NCI-H748 (cell line): ENCODE measurements around the gene RILPL2.
"Not testable (repeated sequence)": the region's sequence is repeated elsewhere in the genome, so short reads cannot be mapped to it uniquely, and the experiment has no call there.

ENCODE experiments used
- DNase-seq: peaks from one replicate; lab custom pipeline; 2025; ENCODE audit not compliant: unreplicated experiment; lab: John Stamatoyannopoulos, UW

The RILPL2 gene

DNA sequence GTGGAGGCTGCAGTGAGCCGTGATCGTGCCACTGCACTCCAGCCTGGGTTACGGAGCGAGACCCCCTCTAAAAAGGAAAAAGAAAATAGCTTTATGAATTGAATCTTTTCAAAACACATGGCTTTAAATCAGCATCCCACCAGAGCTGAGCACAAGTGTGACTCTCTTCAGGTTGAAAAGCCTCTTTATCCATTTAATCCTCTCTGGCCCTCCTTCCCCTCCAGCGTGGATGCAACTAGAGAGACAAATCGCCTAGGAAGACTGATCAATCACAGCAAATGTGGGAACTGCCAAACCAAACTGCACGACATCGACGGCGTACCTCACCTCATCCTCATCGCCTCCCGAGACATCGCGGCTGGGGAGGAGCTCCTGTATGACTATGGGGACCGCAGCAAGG is 29.2 kb downstream of the RILPL2 start:
- not testable (repeated sequence) for DNase-seq

DNA sequence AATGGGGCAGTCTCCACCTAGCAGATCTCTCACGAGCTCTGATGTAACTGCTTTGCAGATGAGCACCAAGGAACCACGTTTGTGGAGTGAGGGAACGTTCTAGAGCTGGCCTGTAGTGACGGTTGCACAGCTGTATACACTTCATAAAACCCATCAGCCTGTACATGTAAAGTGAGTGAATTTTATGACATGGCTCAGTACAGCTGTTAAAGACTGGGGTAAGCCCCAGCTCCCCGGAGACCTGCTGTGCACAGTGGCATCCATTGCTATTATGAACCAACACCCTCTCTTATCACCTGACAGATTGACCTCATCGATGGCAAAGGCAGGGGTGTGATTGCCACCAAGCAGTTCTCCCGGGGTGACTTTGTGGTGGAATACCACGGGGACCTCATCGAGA is 31.9 kb downstream of the RILPL2 start:
- no peak for DNase-seq

DNA sequence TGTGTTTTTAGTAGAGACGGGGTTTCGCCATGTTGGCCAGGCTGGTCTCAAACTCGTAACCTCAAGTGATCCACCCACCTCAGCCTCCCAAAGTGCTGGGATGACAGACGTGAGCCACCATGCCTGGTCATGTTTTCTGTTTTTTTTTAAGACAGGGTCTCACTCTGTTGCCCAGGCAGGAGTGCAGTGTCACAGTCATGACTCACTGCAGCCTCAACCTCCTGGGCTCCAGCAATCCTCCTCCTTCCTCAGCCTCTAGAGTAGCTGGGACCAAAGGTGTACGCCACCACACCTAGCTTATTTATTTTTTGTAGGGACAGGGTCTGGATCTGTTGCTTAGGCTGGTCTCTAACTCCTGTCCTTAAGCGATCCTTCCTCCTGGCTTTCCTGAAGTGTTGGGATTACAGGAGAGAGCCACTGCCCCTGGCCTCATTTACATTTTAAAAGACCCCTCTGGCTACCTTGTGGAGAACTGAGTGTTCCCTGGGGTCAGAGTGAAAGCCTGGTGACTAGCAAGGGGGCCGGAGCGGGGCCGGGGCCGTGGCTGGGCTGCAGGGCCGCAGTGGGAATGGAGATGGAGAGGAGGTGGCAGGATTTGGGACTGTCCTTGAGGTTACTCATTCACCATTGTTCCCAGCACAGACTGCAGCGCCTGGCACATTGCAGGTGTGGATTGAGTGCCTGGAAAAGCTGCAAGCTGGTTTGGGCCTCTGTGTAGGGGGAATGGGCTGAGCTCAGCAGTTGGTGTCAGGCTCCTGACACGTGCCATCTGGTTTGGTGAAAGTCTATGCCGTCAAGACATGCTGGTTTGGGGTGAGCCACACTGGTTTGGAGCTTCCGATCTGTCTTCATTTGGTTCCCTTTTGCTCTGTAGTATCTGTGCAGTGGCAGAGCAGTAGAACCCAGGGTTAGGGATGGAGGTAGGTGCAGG is 34.5 kb downstream of the RILPL2 start:
- no peak for DNase-seq

DNA sequence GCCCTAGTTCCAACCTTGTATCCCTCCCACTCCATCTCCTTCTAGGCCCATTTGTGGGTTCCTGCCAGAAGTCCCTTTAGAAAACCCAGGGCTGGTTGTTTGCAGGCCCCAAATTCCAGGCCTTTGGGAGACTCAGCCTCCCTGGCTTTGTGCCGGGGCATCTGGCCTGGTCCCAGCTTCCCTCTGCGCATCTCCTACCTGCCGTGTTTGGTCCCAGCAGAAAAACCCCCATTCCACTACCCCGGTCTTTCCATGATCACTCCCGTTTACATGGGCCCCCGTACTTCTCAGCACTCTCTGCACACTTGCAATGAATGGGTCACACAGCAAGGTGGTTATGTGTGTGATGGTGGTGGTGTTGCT is 37.2 kb downstream of the RILPL2 start:
- no peak for DNase-seq

DNA sequence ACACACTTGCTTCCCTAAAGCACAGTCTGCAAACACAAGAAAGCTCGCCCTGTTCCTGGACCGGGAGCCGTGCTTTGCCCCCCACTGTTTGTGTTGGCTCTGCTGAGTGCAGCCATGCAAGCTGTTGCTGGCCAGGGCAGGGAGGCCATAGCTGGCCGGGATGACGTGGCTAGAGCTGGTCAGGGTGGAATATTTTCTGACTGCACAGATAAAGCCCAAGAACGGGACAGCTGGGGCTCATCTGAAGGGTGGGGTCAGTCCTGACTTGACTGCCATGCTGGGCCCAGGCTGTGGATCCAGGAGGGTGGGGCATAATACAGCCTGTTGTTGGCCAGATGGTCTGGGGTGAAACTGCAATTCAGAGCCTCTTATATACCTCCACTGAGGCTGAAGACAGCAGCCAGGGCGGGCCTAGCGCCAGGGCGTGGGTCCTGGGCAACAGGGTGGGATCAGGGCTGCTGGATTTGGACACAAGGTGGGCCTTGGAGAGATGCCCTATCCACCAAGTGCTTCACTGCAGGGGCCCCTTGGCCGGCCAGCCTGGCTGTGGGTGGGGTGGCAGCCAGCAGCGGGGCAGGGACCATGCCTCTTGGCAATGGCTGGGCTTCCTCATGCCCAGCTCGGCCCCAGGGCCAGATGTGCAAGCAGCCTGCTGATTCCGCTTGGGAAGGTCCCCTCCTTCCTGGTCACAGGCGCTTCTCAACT is 37.8 kb downstream of the RILPL2 start:
- no peak for DNase-seq

DNA sequence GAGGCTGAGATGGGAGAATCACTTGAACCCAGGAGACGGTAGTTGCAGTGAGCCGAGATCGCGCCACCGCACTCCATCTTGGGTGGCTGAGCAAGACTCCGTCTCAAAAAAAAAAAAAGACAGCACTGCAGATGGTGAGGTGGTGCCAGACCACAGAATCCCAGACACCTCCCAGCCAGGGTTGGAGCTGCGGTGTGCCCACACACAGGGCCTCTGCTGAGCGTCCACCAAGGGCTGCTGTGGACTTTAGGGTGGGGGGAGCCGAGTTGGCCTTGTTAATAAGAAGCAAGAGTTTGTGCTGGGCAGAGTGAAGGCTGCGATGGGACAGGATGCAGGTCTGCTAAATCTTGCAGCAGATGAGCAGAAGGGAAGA is 38.3 kb downstream of the RILPL2 start:
- no peak for DNase-seq

DNA sequence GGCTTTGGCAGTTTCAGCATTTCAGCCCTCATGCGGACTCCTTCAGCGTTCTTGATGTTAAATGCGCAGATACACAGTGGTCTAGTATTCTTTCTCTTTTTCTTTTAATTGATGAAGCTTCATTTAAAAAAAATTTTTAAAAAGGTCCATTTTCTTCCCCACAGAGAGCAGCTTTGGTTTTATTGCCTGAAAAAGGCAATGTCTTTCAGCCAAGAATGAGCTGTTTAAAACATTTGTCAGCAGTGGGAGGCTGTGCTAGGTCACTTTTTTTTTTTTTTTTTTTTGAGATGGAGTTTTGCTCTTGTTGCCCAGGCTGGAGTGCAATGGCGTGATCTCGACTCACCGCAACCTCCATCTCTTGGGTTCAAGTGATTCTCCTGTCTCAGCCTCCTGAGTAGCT is 39.1 kb downstream of the RILPL2 start:
- no peak for DNase-seq

DNA sequence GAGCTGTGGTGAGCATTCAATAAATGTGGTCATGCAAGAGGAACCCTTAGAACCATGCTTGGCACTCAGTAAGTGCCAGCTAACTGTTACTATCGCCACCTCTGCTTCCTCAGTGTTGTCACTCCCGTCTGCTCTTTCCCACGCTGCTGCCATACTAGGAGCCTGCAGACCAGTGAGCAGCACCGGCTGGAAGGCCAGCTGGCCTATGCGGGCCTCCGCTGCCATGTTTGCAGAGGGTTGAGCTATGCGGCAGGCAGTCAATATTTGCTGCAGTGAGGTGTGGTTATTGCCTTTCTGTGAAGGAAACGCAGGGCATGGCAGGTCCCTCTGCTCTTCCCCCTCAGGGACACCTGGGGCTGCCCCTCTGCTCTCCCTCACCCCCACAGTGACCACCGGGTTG is 39.5 kb downstream of the RILPL2 start:
- DNase-seq: no peak

DNA sequence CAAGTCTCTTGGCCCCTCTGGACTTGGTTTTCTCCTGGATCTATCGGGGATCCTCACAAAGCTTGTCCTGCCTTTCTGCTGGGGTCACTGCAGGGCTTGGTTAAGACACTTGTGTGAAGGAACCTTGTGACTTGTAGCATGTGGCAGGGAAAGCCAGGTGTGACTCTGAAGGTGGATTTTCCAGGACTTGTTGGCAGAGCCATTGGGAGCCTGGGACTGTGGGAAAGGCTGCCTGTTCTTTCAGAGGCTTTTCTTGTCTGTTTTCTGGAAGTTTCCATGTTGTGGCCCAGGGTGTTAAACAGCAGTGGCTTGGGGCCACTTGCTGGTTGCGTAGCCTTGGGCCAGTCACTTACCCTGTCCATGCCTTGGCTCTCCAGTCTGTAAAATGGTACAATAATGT is 39.9 kb downstream of the RILPL2 start:
- no peak for DNase-seq

DNA sequence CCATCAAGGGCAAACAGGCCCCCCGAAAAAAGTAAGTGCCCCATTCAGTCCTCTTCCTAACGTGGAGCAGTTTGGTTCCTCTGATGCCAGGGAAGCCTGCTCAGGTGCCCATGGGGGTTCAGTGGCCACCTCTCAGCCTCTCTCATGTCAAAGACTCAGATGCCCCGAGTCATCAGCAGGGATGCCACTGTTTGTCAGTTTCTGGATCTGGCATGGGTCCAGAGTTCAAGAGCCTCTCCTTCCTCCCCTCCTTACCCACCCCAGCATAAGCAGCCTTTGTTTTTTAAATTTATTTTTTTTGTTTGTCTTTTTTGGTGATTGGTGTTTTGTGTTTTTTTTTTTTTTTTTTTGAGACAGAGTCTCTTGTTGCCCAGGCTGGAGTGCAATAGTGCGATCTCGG is 41.2 kb downstream of the RILPL2 start:
- DNase-seq: no peak

DNA sequence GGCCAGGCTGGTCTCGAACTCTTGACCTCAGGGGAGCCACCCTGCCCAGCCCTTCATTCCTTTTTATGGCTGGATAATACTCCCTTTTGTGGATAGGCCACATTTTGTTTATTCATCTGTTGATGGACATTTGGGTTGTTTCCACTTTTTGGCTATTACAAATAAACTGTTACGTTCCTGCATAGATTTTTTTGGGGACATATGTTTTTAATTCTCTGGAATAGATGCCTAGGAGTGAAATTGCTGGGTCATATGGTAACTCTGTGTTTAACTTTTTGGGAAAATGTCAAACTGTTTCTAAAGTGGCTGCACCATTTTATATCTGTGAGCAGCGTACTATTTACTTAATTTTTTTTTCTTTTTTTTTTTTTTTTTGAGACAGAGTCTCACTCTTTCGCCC is 42.7 kb downstream of the RILPL2 start:
- DNase-seq: no peak

DNA sequence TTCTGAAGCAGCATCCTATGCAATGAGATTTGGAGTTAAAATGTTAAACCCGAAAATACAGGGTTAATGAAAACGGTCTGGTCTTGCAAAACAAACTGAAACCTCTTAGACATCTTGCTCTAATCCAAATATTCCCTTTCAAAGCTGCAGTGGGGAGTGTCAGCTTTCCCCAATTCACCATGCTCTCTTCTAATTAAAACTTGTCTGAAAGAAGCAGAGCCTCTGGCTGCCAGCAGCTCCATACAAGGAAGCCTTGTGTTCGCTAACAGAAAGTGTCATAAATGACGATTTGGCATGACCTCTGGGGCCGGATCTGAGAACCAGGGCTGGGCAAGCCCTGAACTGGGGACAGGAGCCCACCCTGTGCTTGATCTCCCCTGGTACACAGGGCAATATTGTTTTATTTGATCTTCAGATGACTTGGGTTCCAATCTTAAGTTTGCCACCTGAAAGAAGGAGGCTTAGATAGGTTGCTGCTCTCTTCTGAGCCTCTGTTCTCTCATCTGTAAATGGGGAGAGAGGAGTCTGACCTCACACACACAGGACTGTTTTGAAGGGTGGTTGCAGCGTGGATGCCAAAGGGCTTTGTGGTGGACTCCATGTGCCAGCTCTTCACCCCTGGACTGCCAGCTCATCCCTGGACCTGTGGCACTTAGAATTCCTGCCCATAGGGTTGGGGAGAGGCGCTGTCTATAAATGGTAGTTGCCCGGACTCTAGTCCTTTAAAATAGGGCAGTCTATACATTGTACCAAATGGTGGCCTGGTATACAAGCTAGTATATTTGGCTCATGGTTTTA is 44.7 kb downstream of the RILPL2 start:
- DNase-seq: no peak

DNA sequence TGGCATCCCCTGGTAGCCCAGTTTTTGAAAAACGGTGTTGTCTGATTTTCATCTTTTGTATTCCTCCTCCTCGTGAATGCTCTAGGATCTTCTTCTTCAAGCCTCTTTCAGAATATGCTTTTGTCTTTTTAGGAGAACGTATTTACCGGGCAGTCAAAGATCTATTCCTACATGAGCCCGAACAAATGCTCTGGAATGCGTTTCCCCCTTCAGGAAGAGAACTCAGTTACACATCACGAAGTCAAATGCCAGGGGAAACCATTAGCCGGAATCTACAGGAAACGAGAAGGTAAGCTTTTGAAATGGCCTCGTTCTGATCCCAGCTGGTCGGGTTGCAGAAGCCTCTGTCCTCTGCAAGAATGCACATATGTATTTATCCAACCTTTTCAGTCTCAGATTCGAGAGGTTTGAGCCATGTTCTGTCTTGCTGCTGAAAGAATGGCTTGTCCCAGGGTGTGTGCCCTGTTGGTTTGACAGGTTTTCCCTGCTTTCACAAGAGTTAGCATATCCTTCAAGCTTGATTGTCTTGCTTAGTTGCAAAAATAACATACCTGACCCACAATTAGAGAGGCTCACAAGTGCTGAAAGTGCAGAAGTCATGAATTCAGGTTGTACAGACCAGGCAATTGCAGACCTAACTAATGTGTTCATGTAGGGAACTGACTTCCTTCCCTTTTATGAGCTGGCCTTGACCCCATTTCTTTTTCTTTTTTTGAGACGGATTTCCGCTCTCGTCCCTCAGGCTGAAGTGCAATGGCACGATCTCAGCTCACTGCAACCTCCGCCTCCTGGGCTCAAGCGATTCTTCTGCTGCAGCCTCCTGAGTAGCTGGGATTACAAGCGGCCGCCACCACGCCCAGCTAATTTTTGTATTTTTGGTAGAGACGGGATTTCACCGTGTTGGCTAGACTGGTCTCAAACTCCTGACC is 45.7 kb downstream of the RILPL2 start:
- no peak for DNase-seq

DNA sequence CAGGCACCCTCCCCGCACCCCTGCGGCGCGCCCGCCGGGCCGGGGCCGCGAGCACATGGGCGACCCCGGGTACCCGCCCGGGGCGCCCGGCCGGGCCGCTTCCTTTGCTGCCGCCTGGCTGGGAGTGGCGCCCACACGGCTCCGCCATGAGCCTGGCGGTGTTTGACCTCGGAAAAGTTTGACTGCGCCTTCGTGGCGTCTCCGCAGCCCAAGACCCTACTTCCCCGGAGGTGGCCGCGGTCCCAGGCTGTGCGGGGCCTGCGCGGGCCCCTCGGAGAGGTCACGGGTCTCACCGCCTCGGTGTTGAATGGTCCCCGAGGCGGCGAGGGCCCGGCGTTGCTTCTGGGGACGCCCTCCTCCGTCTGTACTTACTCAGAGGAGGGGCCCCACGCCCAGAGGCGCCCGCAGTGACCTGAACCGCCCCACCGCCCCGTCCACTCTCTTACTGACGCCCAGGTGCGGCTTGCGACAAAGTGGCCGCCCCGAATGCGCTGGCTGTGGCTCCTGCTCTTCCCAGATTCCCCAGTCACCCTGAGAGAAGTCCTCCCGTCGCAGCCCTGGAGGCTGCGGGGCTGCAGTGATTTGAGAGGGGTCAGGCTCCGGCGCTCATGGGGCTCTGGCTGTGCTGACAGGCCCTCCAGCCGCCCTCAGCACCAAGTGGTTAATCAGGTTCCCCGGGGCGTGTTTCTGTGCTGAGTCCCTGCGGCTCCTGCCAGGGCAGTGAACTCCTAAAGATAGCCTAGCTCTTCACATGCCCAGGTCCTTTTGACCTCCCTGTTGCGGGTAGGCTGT is 46.7 kb downstream of the RILPL2 start:
- DNase-seq: peak; percentile 33

DNA sequence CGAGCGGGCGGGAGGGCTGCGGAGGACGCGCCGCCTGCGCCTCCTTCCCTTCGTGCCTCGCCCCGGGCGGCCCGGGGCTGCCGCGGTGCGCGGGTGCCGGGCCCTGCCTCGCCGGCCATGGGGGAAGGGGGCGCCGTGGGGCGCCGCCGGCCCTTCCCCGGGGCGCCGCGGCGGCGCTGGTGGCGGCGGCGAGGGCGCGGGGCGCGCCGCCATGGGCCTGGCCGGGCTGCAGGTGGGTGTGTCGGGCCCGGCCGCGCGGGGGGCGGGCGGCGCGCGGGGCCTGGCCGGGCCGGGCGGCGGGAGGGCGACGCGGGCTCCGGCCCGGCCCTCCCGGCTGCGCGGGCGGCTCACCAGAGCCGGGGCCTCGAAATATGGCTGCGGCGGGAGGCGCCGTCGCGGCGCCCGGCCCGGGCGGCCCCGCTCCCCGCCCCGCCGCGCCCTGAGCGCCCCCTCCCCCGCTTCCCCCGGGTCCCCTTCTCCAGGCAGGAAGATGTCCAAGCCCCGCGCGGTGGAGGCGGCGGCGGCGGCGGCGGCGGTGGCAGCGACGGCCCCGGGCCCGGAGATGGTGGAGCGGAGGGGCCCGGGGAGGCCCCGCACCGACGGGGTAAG is 47.4 kb downstream of the RILPL2 start:
- DNase-seq: peak; percentile 40

DNA sequence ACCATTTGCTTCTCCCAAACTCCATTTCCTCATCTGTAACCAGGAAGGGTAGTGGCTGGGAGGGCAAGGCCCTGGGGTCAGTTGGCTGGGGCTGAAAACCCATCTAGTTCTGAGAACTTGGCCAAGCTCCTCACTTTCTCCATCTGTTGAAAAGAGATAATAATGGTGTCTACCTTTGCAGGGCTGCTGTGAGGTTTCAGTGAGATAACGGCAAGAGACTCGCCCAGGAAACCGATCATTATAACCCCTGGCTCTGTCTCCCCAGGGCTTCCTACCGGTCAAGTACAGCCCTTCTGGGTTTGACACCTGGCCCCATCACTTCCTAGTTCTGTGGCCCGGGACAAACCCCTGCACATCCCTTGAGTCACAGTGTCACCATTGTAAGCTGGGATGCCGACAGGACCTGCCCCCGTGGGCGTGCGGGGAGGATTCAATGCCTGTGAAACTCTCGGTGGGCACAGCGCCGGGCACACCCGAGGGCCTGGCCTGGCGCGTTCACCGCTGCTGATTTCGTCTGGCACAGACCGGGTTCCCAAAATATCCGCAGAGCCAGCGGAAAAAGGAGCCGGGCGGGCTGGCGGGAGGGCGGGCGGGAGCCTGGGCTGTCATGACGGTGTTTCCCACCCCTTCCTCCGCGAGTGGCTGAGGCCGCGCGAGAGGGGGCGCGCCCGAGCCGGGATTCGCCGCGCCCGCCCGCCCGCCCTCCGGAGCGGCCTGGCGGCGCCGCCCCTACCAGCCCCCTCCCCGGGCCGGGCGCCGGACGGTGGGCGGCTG is 48.1 kb downstream of the RILPL2 start:
- DNase-seq: peak; percentile 72

DNA sequence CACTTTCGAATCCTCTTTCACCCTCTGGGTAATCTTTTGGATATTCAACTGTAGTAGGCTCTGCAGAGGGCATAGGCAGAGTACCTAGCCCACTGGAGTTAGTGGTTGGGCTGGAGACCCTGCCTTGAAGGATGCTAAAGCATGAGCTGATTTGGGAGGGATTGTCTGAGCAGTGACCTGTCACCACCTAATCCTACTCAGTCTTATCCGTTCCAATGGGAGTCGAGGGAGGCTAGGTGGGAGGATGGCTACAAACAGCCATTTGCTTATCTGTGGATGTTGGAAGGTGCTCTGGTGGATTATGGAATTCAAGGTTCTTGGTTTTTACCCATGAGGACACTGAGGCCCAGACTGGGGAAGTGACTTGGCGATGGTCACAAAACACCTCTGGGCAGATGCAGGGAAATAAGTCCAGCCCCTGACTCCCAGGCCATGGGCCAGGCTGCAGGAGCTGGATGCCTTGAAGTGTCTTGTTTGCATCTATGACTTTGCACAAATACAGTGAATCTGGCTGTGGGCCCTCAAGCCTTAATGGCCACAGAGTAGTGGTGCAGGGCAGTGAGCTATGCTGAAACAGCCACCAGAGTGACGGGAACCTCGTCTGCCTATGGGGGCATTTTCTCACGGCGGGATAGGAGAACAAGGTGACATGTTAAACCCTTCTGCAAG is 48.8 kb downstream of the RILPL2 start:
- DNase-seq: no peak

DNA sequence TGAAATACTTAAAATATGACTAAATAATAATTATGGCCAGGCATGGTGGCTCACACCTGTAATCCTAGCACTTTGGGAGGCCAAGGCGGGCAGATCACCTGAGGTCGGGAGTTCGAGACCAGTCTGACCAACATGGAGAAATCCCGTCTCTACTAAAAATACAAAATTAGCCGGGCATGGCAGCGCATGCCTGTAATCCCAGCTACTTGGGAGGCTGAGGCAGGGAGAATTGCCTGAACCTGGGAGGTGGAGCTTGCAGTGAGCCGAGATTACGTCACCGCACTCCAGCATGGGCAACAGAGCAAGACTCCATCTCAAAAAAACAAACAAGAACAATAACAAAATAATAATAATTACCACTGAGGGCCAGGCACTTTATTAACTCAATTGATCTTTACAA is 50.9 kb downstream of the RILPL2 start:
- not testable (repeated sequence) for DNase-seq
